GM19025 (cell line): ENCODE data around the gene TRNAU1AP.
"Not testable (repeated sequence)": the region's sequence is repeated elsewhere in the genome, so short reads cannot be mapped to it uniquely, and the experiment has no call there.

ENCODE experiments used
- ATAC-seq: cut with Tn5 transposase; IDR thresholded peaks from one replicate; pipeline ENCODE4 v1.9.1; 2021; ENCODE audit warnings: mild to moderate bottlenecking, low read depth, moderate library complexity; ENCODE audit not compliant: unreplicated experiment

TRNAU1AP gene

DNA sequence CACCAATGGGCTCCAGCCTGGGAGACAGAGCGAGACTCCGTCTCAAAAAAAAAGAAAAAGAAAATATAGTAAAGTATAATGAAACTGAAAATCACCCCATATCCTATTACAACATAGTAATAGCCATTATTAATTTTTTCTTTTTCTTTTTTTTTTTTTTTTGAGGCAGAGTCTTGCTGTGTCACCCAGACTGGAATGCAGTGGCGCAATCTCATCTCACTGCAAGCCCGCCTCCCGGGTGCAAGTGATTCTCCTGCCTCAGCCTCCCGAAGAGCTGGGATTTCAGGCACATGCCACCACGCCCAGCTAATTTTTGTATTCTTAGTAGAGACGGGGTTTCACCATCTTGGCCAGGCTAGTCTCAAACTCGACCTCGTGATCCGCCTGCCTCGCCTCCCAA is 20.0 kb downstream of the TRNAU1AP start:
- not testable (repeated sequence) for ATAC-seq

DNA sequence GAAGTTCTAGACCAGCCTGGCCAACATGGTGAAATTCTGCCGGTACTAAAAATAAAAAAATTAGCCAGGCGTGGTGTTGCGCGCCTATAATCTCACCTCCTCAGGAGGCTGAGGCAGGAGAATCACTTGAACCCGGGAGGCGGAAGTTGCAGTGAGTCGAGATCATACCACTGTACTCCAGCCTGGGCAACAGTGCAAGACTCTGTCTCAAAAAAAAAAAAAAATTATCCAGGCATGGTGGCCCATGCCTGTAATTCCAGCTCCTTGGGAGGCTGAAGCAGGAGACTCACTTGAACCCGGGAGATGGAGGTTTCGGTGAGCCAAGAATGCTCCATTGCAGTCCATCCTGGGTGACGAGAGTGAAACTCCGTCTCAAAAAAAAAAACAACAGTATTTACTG is 20.7 kb downstream of the TRNAU1AP start:
- ATAC-seq = no peak

DNA sequence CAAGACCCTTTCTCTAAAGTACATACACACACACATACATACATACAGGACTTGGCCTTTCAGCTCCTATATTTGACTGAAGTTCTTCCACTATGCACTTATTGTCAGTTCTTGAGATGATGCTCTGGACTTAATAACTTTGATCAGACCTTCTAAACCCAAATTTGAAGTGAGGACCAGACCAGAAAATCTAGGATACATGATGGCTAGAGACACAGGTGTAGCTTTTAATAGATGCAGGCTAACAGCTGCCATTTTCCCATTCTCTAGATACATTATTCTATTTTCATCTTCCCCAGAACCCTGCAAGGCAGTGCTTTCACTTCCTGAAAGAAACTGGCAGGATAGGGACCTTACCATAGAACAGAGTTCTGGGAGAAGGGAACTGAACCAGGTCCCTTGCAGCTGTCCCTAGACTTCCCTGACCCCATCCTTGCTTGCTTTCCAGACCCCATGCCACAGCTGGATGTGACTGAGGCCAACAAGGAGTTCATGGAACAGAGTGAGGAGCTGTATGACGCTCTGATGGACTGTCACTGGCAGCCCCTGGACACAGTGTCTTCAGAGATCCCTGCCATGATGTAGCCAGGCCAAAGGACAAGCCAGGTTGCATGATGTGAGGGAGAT is 24.3 kb downstream of the TRNAU1AP start:
- no peak for ATAC-seq

DNA sequence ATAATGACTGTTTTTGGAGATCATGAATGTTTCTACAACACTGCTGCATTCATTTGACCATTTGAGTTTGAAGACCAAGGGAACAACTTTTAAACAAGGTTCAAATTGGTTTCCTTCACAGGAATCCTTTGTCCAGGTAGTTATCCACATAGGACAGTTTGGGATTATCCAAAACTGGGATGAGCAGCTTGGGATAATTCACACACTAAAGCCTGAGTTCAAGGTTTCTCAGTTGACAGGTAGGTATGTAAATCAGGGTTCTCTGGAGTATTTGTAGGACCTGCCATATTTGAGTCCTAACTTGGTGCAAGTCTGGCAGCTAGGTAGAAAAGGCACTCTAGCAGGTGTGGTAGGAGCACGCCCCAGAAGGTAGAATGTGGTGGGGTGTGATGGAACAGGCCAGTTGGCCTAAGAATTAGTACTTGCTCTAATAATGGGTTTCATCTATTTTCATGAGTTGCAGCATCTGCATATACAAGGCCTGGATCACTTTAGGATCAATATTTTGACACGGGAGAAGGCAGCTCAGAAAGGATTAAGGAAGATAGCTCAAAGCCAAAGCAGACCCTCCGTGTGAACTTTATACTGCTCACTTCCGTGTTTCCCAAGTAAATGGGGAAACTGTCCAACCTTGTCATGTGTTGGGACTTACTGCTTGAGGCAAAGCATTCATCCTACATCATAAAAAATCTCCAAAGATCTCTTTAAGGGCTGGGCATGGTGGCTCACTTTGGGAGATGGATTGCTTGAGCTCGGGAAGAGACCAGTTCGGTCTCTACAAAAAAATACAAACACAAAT is 25.1 kb downstream of the TRNAU1AP start:
- no peak for ATAC-seq

DNA sequence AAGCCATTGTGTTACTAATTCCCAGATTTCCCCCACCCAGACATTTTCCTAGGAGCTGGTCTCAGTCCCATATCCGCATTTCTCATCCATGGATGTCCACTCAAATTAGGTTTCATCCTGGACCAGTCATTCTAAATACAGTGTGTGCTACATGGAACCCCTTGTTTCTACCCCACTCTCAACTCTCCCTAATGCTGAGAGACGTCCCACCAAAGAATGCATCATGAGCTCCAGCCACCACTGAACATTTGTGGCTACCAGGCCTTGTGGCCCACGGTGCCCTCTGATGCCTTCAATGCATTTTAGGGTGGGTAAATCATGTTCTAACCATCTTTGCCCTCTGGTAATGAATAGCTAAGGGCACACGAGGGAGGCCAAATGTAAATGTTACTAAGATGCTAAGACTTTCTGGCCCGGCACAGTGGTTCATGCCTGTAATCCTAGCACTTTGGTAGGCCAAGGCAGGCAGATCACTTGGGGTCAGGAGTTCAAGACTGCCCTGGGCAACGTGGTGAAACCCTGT is 25.9 kb downstream of the TRNAU1AP start:
- no peak for ATAC-seq

DNA sequence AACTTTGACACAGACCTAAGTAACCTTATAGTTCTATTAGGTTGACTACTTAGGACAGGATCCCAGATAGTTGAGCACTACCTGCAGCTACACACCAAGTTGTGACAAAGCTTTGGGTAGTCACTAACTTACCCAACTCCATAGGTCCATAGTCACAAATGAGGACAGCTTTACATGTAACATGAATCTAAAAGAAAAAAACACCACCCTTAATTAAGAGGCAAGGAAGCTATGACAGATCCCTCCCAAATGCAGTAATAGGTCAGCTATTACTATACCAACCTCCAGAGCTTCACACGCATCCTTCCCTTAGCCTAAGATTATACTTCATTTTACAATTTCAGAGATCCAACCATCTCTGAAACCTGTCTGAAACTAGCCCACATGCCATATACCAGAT is 26.5 kb downstream of the TRNAU1AP start:
- ATAC-seq = no peak

DNA sequence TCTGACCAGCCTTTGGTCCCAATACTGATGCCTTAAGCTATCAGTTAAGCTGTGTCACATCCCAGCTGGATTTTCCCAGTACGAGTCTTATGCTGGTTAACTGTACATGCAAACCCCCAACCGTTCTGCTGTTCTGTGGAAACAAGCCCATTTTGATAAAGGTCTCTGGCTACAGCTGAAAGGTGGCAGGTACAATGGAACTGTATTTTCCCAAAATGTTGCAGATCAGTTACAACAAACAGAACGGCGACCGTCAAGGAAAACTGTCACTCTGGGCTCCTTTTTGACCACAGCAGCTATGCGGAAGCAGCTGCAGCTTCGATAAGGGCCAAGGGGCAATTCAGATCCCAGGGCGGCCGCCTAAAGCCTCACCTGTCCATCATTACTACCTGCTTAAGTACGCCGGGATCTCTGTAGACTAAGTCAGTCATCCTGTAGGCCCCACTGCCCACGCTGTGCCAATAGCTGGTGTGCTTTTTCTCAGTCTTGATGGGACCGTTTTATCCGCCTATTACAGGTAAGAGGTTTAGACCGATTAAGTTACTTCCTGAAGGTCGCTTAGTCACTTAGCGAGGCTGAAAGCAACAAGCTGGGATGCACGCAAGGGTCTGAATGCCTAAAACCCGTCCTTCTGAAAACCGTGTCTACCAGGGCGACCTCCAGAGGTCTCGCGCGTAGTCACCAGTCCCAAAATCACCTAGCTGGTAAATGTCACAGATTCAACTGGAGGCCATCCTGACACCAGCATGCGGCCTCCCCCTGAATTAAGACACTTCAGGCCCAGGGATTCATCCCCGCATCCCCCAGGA is 28.0 kb downstream of the TRNAU1AP start:
- ATAC-seq = peak; percentile 1

DNA sequence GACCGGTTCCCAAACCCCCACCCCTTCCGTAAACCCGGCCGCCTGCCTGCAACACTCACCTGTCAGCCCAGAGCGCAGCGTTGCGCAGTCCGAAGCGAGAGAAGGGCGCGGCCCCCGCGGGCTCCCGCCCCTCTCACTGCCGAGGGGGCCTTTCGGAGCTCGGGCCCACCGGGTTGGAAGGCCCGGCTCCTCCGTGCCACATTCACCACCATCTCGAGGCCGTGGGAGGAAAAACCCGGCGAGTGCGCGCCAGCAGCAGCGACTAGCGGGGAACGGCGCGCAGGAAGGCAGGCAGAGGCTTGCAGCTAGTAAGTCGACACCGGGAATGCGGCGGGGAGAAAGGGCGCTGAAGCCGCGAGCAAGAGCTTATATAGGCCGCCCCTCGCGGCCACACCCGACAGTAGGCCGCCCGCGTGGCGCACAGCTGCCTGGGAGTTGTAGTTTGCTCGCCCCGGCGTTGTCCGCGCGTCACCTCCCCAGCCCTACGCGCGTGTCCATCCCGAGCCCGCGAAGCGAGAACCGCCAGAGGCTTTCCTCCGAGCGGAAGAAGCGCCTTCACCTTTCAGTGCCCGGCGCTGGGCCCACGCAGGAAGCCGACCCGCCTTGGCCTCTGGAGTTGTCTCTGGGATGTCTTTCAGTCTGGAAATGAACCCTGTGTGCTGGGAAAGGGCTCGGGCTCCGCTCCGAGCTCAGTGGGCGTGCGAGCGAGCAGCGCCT is 28.8 kb downstream of the TRNAU1AP start:
- peak; percentile 80 for ATAC-seq

DNA sequence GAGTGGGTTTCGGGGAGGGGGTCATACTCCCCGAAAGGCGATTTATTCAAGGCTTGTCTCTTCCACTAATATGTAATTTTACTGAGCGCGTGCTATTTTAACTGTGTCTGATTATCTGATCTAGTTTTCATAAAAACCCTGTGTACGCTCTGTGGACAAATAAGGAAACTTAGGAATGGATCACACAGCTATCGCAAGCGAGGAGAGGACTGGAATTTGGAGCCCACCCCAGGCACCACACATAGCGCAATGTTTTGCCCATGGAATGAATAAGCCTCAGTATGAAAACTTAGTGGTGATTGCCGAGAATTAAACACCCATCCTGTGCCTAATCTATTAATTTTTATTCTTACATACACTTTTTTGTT is 29.3 kb downstream of the TRNAU1AP start:
- ATAC-seq = no peak

DNA sequence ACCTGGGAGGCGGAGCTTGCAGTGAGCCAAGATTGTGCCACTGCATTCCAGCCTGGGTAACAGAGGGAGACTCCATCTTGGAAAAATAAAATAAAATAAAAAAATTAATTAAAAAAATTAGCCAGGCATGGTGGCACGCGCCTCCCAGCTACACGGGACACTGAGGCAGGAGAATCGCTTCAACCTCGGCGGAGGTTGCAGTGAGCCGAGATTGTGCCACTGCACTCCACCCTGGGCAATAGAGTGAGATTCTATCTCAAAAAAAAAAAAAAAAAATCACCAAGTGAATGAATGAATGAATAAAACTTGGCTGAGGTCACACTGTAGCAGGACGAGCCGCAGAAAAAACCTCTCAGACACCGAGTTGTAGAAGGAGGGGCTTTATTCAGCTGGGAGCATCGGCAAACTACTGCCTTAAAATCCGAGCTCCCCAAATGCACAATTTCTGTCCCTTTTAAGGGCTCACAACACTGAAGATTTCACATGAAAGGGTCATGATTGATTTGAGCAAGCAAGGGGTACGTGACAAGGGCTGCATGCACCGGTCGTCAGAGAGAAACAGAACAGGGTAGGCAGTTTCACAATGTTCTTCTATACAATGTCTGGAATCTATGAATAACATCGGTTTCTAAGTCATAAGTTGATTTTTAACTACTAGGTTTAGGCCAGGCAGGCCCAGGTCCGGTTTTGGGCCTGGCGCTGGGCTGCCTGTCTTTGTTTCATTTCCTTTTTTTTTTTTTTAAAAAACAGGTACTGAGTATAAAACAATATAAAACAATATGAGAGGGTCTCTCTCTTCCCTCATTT is 33.9 kb downstream of the TRNAU1AP start:
- ATAC-seq = not testable (repeated sequence)

DNA sequence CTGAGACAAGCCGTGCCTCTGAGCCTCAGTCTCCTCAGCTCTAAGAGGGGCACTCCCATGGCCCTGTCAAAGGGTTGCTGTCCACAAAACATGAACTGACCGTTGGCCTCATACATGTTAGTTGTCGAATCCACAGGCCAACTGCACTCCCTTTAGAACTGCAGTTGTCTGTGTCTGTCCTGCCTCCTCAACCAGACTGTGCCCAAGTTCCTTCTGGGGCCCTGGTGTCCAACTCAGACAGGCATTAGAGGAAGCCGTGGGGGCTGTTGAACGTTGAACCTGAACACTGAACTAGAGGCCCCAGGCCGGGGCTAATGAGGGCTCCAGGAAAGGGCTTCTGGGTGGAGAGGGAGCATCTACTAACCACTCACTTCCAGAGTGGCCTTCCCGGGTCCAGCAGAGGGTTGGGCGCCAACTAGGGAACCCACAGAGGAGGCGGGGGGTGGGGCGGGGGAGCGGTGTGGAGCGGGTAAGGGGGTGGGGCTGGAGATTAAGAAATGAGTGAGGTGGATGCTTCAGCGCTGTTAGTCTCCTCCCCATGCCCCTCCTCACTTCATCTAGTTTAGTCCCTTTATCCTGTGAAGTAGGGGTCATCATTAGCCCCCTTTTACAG is 38.9 kb downstream of the TRNAU1AP start, which contains the start of gene RAB42:
Gene RAB42, plus strand, starts transcription at position 558 of the 613 bp plus-strand sequence. CDS start 247 bp downstream, outside the sequence.
- ATAC-seq = no peak

DNA sequence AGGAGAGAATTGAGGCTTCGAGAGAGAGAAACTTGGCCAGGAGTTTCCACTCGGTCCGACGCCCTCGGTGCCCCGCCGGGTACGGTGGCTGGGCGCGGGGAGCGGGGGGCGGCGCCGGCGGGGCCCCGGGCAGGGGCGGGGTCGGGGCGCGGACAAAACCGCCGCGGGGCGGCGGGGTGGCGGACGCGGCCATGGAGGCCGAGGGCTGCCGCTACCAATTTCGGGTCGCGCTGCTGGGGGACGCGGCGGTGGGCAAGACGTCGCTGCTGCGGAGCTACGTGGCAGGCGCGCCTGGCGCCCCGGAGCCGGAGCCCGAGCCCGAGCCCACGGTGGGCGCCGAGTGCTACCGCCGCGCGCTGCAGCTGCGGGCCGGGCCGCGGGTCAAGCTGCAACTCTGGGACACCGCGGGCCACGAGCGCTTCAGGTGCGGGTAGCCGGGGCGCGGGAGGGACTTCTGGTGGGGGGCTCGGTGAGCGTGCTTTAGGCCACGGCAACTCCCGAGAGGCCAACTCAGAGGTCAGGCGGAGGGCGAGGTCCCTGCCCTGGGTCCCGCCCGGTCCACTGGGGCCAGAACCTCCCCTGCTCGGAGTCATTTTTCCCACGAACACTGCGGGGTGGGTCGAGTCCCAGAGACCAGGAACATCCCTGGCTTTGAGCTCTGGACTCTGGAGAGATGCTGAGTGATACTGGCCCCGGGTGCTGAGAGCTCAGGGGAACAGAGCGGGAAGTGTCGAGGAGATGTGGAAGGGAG is 39.6 kb downstream of the TRNAU1AP start:
- no peak for ATAC-seq

DNA sequence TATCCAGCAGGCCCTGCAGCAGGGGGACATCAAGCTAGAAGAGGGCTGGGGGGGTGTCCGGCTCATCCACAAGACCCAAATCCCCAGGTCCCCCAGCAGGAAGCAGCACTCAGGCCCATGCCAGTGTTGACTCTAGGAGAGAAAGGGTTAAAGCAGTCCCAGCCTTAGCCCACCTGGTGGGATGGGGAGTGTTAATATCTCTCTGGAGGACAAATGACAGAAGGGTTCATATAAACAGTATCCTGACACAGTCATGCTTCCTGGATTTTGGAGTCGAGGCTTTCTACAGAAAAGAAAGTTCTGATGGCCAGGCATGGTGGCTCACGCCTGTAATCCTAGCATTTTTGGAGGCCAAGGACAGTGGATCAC is 41.1 kb downstream of the TRNAU1AP start:
- not testable (repeated sequence) for ATAC-seq

DNA sequence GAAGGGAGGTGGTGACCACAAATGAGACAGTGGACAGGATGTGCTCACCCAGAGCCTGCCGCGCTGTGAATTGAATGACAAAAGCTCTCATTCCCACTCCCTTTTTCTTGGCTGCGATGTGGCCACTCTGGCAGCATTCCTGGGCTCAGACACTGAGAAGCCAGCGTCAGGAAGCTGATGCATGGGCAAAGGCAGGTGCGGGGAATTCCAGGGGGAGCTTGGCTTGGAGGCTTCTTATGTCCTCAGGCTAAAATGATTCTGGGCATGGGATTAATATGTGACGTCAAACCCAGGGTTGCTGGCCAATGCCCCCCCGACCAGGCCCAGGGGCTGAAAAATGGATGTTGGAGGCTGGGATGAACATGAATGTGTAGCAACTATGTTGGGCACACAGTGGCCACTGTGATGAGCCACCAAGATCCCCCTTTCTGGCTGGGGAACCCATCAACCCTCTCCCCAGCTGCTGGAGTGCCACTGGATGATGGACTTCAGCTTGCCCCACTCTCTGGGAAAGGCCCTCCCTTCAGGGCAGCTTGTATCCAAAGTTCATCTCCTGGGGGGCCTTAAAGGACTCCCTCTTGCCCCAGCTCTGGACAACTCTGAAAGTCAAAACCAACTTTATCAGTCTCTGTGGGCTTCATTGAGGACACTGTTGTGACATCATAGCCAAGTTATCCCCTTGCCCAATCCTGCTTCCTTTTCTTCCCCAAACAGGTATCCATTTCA is 42.0 kb downstream of the TRNAU1AP start:
- not testable (repeated sequence) for ATAC-seq

DNA sequence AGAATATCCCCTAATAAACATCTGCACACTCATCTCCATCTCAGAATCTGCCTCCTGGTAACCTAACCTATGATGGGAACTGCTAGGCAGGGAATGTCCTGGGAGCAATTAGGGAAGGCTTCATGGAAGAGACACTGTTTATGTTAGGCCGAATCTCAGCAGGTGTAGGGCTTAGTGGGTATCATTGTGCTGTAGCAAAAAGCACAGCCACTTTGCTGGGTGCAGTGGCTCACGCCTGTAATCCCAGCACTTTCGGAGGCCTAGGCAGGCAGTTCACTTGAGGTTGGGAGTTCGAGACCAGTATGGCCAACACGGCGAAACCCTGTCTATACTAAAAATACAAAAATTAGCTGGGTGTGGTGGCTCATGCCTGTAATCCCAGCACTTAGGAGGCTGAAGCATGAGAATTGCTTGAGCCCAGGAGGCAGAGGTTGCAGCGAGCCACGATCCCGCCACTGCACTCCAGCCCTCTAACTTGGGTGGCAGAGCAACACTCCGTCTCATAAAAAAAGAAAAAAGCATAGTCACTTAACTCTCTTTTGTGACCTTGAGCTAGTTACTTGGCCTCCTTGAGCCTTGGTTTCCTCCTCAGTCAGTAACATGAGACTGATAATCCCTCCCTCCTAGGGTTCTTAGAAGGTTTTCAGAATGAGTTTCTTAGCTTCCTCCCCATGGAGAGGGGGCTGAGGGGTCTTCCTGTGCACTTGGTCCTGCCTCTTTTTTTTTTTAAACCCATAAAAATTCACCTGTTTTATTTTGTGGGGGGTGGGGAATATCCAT is 42.7 kb downstream of the TRNAU1AP start:
- no peak for ATAC-seq

DNA sequence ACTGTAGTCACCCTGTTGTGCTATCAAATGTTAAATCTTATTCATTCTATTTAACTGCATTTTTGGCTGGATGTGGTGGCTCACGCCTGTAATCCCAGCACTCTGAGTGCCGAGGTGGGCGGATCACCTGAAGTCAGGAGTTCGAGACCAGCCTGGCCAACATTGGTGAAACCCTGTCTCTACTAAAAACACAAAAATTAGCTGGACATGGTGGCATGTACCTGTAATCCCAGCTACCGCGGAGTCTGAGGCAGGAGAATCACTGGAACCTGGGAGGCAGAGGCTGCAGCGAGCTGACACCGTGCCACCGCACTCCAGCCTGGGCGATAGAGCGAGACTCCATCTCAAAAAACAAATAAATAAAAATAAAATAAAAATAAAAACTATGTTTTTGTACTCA is 43.4 kb downstream of the TRNAU1AP start:
- not testable (repeated sequence) for ATAC-seq

DNA sequence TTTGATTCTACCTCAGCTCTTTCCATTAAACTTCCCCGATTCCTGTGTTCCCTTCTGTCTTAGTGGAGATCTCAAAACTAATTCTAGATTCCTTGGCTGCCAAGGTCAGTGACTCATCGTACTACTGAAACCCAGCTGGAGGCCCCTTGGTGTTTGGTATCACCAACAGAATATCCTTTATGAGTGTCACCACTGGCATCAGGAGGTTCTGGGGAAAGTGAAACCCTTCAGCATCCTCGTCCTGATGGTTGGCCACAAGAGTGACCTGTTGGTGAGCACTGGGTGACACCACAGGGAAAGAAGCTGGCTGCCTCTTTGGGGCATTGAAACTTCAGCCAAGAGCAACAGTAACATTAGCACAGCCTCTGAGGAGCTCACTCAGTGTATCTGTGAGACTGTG is 48.8 kb downstream of the TRNAU1AP start:
- no peak for ATAC-seq
